GM06990 (cell line): Measurements from ENCODE around the gene GNPTAB.
A peak's percentile ranks its signal among the peaks of the same experiment; 100 is the strongest.

Experiments used
- DNase-seq: peaks from one replicate; pipeline ENCODE4 v3.0.0-alpha.2; 2011; ENCODE audit not compliant: insufficient read length; ENCODE audit errors: extremely low read depth
- H3K27me3 ChIP-seq: replicated peaks from 2 replicates; pipeline ENCODE4 v1.6.0; 2011; ENCODE audit warnings: low read length; ENCODE audit not compliant: control insufficient read depth, insufficient read depth
- H3K36me3 ChIP-seq: 2 replicates; pipeline ENCODE4 v1.5.1; 2011; ENCODE audit warnings: low read length; ENCODE audit not compliant: control insufficient read depth, insufficient read depth
- H3K4me3 ChIP-seq: replicated peaks from 2 replicates; pipeline ENCODE4 v1.5.1; 2011; ENCODE audit warnings: low read depth, mild to moderate bottlenecking, control low read depth, low read length
- TF ChIP-seq, protein P1 (sequence below): IDR thresholded peaks from 2 replicates; pipeline ENCODE4 v1.5.1; 2011; ENCODE audit warnings: low read length, control low read depth, mild to moderate bottlenecking, inconsistent platforms; ENCODE audit not compliant: insufficient read depth, poor library complexity, severe bottlenecking

The GNPTAB gene

DNA sequence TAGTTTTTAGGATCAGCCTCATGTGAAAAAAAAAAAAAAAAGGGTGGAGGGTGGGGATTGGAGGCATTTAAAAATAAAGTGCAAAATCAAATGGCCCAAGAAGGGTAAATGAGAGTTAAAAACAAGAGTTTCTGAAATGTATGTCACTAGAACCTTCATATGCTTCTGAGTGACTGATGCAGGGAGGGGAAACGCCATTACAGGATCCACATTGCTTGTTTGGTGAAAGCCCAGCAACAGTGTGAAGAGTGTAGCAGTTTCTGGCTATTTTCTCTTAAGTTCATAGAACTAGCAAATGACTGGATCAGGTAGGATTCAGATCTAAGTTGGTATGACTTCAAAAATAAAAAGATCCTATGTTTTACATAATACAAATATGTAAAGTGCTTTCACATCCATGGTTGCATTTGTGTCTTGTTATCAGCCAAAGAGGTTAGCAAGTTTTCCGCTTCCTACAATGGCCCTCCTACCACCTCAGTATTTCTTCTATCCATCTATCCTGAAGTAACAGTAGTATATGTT, 130.4 kb downstream of the GNPTAB start:
- Histone ChIP-seq H3K27me3 (no peaks in the 10 kb centered on the region), H3K36me3 (no peaks in the 10 kb centered on the region), H3K4me3 (no peak overlapping the region)
- DNase-seq = no peak
- TF ChIP-seq, protein P1, sequence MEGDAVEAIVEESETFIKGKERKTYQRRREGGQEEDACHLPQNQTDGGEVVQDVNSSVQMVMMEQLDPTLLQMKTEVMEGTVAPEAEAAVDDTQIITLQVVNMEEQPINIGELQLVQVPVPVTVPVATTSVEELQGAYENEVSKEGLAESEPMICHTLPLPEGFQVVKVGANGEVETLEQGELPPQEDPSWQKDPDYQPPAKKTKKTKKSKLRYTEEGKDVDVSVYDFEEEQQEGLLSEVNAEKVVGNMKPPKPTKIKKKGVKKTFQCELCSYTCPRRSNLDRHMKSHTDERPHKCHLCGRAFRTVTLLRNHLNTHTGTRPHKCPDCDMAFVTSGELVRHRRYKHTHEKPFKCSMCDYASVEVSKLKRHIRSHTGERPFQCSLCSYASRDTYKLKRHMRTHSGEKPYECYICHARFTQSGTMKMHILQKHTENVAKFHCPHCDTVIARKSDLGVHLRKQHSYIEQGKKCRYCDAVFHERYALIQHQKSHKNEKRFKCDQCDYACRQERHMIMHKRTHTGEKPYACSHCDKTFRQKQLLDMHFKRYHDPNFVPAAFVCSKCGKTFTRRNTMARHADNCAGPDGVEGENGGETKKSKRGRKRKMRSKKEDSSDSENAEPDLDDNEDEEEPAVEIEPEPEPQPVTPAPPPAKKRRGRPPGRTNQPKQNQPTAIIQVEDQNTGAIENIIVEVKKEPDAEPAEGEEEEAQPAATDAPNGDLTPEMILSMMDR = no peak

DNA sequence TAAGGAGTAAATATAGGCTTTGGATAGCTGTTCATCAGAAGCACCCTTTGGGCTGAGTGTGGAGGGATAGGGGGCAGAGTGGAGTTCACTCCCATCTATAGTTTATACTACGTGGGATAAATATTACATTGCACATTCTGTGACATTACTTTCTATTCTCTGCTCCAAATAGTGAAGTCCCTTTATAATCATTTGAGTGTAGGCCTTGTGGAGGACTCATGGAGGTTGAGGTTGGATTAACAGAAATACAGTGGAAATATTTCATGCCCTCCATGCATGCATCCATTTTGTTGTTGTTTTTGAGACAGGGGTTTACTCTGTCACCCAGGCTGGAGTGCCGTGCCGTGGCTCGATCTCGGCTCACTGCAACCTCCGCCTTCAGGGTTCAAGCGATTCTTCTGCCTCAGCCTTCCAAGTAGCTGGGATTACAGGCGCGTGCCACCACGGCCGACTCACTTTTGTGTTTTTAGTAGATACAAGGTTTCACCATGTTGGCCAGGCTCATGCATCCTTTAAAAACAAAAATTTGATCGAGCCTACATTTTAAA, 131.9 kb downstream of the GNPTAB start:
- Histone ChIP-seq H3K36me3 (no peaks in the 10 kb centered on the region), H3K27me3 (no peaks in the 10 kb centered on the region), H3K4me3 (no peak overlapping the region)
- DNase-seq = no peak
- TF ChIP-seq, protein P1 = peak; percentile 30

DNA sequence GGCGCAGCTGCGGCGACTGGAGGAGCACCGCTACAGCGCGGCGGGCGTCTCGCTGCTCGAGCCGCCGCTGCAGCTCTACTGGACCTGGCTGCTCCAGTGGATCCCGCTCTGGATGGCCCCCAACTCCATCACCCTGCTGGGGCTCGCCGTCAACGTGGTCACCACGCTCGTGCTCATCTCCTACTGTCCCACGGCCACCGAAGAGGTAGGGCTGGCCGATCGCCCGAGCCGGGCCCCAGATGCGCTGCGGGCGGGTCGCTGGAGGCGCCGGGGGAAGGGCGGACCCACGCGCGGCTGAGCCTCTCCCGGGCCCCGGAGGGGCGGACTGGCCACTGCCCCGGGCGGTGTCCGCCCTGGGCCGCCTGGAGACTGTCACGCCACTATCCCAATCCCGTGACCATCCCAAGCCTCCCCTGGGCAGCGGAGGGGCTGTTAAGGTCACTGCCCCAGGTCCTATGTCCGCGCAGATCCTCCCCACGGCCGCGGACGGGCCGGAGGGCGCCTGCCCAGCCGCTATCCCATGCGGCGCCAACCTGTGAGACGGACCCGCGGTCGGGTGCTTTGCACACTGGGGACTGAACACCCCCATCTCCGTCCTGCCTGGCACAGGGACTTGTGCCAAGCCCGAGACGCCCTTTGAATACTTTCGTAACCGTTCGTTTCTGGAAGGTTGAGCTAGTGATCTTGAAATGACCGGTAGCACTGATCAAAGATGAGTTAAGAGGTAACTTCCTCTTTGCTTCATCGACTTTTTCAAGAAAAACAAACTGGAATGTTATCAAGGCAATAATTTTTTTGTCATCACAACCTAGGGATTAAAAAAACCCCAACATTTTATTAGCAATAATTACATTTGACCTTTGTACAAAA, 132.6 kb downstream of the GNPTAB start:
- Histone ChIP-seq H3K36me3 (no peaks in the 10 kb centered on the region), H3K27me3 (no peaks in the 10 kb centered on the region), H3K4me3 (peak overlapping the region; percentile 85)
- TF ChIP-seq, protein P1 = no peak
- peak; percentile 29 for DNase-seq

DNA sequence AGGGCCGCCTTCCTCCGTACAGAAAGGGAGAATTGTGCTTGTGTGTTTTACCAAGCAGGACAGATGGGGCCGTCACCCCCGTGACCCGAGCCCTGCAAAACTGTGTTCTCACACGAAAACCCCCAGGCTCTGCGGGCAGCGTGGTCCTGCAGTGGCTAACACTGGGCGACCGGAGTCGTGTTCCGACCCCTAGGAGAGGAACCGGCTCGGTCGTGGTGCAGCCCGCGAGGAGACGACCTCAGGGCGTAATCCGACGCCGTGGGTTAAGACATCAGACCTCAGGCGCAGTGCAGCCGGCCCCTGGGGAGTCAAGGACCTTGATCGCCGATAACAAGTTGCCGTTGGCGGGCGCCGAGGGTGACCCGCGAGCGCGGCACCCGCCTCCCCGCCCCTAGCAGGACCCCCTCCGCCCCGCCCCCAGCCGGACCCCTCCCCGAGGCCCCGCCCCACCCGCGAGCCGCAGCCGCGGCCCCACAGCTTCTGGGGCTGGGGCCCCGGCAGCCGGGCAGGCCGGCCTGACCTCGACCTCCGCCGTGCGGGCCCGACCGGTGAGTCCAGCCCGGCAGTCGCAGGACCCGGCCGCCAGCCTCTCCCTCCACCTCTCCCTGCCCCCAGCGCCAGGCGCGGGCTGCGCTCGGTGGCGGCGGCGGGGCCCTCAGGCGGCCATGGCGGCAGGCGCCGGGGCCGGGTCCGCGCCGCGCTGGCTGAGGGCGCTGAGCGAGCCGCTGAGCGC, 133.4 kb downstream of the GNPTAB start, which contains the start of gene CHPT1:
TSS of gene CHPT1 (plus strand) at position 444 of the 733 bp plus-strand sequence. CDS start at position 666, 222 bp downstream.
- Histone ChIP-seq H3K36me3 (no peaks in the 10 kb centered on the region), H3K27me3 (no peaks in the 10 kb centered on the region), H3K4me3 (peak within 1 kb of the TSS; percentile 85)
- TF ChIP-seq, protein P1 = no peak
- peak; percentile 59 for DNase-seq

DNA sequence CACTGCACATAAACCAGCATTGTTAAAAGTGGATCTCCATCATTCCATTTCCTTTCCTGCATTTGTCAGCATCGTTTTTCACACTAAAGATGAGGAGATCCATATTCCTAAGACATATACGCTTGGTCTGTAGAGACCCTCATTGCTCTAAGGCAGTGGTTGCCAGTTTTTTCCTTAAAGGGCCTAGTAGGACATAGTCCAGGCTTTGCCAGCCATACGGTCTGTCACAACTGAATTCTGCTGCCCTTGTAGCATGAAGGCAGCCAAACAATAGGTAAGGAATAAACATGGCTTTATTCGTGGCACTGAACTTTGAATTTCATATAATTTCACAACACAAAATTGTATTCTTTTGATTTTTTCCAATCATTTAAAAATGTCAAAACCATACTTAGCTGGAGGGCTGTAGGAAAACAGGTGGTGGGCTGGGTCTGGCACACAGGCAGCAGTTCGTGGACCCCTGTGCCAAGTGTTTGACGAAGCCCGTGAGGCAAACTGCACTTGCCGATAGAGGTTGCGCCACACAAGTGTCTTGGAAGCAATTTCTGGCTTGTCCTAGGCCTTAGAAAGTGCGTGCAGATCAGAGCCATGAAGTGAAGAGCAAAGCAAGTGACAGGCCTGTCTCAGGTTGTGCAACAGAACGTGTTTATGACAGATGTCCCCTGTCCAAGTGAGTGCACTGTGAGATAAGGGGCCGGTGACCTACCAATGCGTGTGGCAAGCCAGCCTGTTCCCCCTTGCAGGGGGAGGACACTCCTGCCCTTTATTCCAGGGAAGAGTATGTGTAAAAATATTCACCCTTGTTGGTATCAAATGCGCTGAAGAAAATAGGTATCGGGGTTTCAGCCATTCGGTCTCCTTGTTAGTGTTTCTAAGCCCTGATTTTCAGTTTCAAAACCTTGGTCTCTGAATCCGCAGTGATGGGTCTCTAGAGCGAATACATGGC, 134.2 kb downstream of the GNPTAB start:
- Histone ChIP-seq H3K27me3 (no peaks in the 10 kb centered on the region), H3K4me3 (peak overlapping the region; percentile 85), H3K36me3 (no peaks in the 10 kb centered on the region)
- DNase-seq = no peak
- TF ChIP-seq, protein P1 = no peak
